Measurements from ENCODE around the gene C7.
"Not testable (repeated sequence)": the region's sequence is repeated elsewhere in the genome, so short reads cannot be mapped to it uniquely, and the experiment has no call there.

DNA sequence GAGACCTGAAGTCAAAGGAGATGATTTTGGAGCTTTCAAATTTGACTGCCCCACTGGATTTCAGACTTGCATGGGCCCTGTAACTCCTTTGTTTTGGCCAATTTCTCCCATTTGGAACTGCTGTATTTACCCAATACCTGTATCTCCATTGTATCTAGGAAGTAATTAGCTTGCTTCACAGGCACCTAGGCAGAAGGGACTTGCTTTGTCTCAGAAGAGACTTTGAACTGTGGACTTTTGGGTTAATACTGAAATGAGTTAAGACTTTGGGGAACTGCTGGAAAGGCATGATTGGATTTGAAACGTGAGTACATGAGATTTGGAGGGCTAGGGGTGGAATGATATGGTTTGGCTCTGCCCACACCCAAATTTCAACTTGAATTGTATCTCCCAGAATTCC is 26.2 kb upstream of the C7 start:
- TF ChIP-seq, protein P1, sequence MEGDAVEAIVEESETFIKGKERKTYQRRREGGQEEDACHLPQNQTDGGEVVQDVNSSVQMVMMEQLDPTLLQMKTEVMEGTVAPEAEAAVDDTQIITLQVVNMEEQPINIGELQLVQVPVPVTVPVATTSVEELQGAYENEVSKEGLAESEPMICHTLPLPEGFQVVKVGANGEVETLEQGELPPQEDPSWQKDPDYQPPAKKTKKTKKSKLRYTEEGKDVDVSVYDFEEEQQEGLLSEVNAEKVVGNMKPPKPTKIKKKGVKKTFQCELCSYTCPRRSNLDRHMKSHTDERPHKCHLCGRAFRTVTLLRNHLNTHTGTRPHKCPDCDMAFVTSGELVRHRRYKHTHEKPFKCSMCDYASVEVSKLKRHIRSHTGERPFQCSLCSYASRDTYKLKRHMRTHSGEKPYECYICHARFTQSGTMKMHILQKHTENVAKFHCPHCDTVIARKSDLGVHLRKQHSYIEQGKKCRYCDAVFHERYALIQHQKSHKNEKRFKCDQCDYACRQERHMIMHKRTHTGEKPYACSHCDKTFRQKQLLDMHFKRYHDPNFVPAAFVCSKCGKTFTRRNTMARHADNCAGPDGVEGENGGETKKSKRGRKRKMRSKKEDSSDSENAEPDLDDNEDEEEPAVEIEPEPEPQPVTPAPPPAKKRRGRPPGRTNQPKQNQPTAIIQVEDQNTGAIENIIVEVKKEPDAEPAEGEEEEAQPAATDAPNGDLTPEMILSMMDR (IDR thresholded peaks at IDR 0.05 in 4 of 5, conservative IDR thresholded peaks at IDR 0.05 in 1 of 5) = not testable (repeated sequence)
- TF ChIP-seq POLR2A (IDR thresholded peaks at IDR 0.05) = not testable (repeated sequence)

Data from gastrocnemius medialis (tissue), 4 donors.